ENCODE data around the gene GDI2.
"Not testable (repeated sequence)": the region's sequence is repeated elsewhere in the genome, so short reads cannot be mapped to it uniquely, and the experiment has no call there.

Gene GDI2

DNA sequence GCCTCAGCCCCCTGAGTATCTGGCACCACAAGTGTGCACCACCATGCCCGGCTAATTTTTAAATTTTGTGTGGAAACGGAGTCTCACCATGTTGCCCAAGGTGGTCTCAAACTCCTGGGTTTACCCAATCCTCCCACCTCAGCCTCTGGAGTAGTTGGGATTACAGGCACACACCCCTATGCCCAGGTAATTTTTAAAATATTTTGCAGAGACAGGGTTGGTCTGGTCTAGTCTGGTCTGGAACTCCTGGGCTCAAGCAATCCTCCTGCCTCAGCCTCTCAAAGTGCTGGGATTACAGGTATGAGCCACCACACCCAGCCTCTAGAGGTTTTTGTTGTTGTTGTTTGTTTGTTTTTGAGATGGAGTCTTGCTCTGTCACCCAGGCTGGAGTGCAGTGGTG lies 22.9 kb upstream of the GDI2 start:
- H3K27me3 ChIP-seq (ENCODE audit: low read depth); H3K9me3 ChIP-seq; in situ Hi-C loops (cut with MboI; ENCODE audit: low sequenced_read_pairs); H3K36me3 ChIP-seq (replicated peaks); H3K4me1 ChIP-seq; H3K4me3 ChIP-seq; DNase-seq (ENCODE audit: low spot score in 2 of 2): not testable (repeated sequence)

DNA sequence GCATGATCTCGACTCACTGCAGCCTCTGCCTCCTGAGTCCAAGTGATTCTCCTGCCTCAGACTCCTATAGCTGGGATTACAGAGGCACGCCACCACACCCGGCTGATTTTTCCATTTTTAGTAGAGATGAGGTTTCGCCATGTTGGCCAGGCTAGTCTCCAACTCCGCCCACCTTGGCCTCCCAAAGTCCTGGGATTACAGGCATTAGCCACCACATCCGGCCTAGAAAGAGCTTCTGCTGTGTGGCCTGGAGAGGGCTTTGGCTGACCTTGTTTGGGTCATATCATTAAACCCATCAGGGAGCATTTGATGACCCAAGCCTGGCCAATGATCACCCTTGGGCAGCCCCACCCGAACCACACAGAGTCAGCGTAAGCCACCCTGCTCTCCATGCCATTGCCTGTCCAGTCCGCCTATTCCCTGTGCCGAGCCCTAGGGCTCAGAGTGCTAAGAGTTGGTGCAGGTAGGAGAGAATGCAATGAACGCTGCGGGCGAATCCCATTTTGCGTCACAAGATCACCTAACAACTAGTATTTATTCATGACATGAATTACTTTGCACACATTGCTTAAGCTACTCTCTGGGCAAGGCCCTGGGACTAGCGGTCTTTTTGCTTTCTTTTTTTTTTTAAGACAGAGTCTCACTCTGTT lies 22.3 kb upstream of the GDI2 start:
- H3K27me3 ChIP-seq (ENCODE audit: low read depth): no peaks in the 10 kb centered on the region
- H3K4me3 ChIP-seq: no peak overlapping the region
- H3K9me3 ChIP-seq: no peaks in the 10 kb centered on the region
- no peaks in the 10 kb centered on the region for H3K4me1 ChIP-seq
- H3K36me3 ChIP-seq (replicated peaks): no peaks in the 10 kb centered on the region
- in situ Hi-C loops (cut with MboI; ENCODE audit: low sequenced_read_pairs): no loop called here
- DNase-seq (ENCODE audit: low spot score in 2 of 2): no peak

DNA sequence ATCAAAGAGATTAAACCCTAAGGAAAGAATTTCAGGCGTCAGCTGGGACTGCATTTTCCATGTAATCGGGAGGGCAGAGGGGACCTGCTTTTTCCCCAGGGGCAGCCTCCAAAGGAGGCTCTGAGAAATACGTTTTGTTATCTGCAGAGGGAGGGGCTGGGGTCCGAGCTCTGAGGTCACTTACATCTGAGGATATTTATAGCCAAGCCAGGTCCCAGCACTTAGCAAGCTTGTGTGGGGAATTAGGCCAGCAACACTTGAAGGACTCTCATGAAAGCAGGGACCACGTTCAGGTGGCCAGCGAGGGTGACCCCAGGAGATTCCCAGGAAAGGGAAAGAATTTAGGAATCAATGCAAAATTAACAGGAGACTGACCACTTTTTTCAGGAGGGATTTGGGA lies 20.6 kb upstream of the GDI2 start:
- Histone ChIP-seq H3K27me3 (ENCODE audit: low read depth) (no peaks in the 10 kb centered on the region), H3K36me3 (replicated peaks) (no peaks in the 10 kb centered on the region), H3K4me1 (no peaks in the 10 kb centered on the region), H3K4me3 (no peak overlapping the region), H3K9me3 (no peaks in the 10 kb centered on the region)
- DNase-seq (ENCODE audit: low spot score in 2 of 2): no peak
- in situ Hi-C loops (cut with MboI; ENCODE audit: low sequenced_read_pairs): no loop called here

DNA sequence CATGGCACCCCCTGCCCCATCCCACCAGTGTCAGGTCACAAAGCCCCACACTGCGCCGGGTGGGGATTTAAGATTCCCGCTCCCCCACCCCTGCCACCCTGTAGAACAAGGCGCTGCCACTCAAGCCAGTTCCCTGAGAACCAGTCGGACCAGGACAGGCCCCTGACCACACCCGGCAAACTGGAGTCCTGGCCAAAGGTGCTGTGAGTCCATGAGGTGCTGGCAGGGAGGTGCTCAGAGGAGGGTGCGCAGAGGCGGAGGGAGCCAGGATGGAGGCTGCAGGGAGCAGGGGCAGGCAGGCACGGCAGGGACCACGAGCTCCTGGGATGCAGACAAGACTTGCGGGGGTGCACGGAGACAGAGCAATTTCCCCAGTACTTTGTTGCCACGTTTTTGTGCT lies 19.7 kb upstream of the GDI2 start:
- in situ Hi-C loops (cut with MboI; ENCODE audit: low sequenced_read_pairs): no loop called here
- no peaks in the 10 kb centered on the region for H3K4me1 ChIP-seq
- no peak overlapping the region for H3K4me3 ChIP-seq
- H3K36me3 ChIP-seq (replicated peaks): no peaks in the 10 kb centered on the region
- no peaks in the 10 kb centered on the region for H3K9me3 ChIP-seq
- no peaks in the 10 kb centered on the region for H3K27me3 ChIP-seq (ENCODE audit: low read depth)
- DNase-seq (ENCODE audit: low spot score in 2 of 2): no peak

DNA sequence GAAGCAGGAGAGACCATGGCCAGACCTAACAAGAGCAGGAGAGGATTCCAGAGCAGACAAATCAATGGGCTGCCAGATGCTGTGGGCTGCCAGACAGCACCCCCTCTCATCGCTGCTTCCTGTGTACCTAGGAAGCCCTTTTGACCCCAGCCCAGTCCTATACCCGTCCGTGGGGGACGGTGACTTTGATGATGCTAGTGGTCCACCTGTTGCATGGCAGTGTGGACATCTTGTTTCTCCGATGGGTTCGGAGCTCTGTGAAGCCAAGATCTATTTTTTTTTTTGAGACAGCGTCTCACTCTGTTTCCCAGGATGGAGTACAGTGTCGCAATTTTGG lies 18.2 kb upstream of the GDI2 start:
- H3K4me3 ChIP-seq: no peak overlapping the region
- no peaks in the 10 kb centered on the region for H3K9me3 ChIP-seq
- H3K4me1 ChIP-seq: no peaks in the 10 kb centered on the region
- in situ Hi-C loops (cut with MboI; ENCODE audit: low sequenced_read_pairs): no loop called here
- no peaks in the 10 kb centered on the region for H3K36me3 ChIP-seq (replicated peaks)
- no peak for DNase-seq (ENCODE audit: low spot score in 2 of 2)
- no peaks in the 10 kb centered on the region for H3K27me3 ChIP-seq (ENCODE audit: low read depth)

DNA sequence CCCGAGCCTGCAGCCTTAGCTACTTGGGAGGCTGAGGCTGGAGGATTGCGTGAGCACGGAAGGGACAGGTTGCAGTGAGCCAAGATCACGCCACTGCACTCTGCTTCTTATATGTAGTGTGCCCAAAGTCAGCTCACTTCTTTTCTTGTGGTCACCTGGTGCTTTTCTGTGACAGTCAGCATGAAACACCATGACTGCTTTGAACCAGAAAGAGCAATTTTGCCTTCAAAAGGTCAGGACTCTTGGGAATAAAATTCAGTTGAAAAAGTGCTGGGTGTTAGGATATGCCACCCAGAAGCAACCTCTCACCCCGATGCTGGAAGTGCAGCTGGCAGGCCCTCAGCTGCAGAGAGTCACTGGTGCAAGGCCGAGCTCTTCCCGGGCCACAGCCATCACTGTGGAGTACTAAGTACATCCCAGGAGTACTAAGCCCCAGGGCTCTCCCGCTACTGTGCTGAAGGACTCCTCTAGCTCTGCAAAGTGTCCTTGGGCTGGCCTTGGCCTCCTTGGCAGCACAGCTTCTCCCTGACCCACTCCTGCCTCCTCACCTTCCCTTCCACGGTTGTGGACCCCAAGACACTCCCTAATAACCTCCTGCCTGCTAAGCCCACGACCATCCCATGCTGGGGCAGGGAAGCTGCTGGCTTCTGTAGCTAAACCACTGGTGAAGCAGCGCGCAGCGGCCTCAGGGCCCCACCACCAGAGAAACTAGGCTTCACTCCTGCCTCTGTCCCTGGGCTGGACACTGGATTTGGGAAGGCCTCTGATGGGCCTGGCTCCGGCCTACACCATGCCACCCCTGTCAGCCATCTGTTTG lies 17.6 kb upstream of the GDI2 start:
- in situ Hi-C loops (cut with MboI; ENCODE audit: low sequenced_read_pairs): no loop called here
- Histone ChIP-seq H3K27me3 (ENCODE audit: low read depth) (no peaks in the 10 kb centered on the region), H3K4me3 (no peak overlapping the region), H3K9me3 (no peaks in the 10 kb centered on the region), H3K36me3 (replicated peaks) (no peaks in the 10 kb centered on the region), H3K4me1 (no peaks in the 10 kb centered on the region)
- no peak for DNase-seq (ENCODE audit: low spot score in 2 of 2)

DNA sequence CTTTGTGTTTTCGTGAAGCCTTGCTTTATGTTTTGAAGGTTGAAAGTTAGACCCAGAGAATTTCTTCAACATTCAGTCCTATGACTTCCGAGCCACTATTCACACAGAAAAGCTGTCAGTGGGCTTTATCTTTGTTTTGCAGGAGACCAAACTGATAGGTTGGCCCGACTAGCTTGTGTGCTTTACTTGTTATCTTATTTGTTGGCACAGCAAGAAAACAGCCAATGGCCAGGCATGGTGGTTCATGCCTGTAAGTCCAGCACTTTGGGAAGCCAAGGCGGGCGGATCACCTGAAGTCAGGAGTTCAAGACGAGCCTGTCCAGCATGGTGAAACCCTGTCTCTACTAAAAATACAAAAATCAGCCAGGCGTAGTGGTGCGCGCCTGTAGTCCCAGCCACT lies 16.0 kb upstream of the GDI2 start:
- no peaks in the 10 kb centered on the region for H3K27me3 ChIP-seq (ENCODE audit: low read depth)
- in situ Hi-C loops (cut with MboI; ENCODE audit: low sequenced_read_pairs): no loop called here
- H3K4me3 ChIP-seq: no peak overlapping the region
- no peaks in the 10 kb centered on the region for H3K9me3 ChIP-seq
- H3K4me1 ChIP-seq: no peaks in the 10 kb centered on the region
- no peaks in the 10 kb centered on the region for H3K36me3 ChIP-seq (replicated peaks)
- no peak for DNase-seq (ENCODE audit: low spot score in 2 of 2)

DNA sequence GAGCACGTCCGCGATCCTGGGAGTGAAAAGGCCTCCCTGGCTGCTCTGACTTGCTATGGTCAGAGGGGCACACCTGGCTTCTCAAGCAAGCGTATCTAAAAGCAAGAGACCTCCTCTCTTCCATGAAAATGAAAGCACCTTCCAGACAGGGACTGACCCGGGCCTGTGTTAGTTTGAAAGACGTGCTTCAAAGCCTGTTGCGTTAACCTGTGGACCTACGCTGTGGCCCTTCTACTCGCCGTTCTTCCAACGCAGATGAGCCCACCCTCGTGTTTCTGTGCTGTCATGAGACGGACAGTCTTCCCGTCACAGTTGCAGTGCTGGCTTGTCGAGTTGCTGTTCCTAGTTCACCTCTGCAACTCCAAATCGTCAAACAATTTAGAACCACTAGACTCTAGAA lies 15.5 kb upstream of the GDI2 start:
- no peak for DNase-seq (ENCODE audit: low spot score in 2 of 2)
- in situ Hi-C loops (cut with MboI; ENCODE audit: low sequenced_read_pairs): no loop called here
- no peaks in the 10 kb centered on the region for H3K4me1 ChIP-seq
- H3K36me3 ChIP-seq (replicated peaks): no peaks in the 10 kb centered on the region
- no peak overlapping the region for H3K4me3 ChIP-seq
- H3K9me3 ChIP-seq: no peaks in the 10 kb centered on the region
- no peaks in the 10 kb centered on the region for H3K27me3 ChIP-seq (ENCODE audit: low read depth)

DNA sequence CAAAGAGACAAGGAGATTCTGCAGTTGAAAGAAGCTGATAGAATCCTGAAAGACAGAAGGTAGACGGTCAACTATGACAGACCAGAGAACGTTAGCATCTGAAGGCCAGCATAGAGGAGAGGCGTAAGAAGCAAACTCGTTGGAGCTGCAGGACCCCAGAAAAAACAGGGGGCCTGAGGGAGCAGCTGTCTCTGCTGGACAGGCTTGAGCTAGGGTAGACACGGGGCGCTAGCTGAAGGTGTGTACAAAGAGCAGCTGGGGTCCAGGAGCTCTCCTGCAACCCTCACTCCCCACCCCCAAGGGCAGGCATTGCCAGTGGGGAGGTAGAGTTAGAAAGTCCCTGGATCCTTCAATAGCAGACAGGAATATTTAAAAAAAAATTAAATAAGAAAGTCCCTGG lies 14.6 kb upstream of the GDI2 start:
- DNase-seq (ENCODE audit: low spot score in 2 of 2): no peak
- Histone ChIP-seq H3K36me3 (replicated peaks) (no peaks in the 10 kb centered on the region), H3K4me1 (no peaks in the 10 kb centered on the region), H3K4me3 (no peak overlapping the region), H3K27me3 (ENCODE audit: low read depth) (no peaks in the 10 kb centered on the region), H3K9me3 (no peaks in the 10 kb centered on the region)
- in situ Hi-C loops (cut with MboI; ENCODE audit: low sequenced_read_pairs): no loop called here

DNA sequence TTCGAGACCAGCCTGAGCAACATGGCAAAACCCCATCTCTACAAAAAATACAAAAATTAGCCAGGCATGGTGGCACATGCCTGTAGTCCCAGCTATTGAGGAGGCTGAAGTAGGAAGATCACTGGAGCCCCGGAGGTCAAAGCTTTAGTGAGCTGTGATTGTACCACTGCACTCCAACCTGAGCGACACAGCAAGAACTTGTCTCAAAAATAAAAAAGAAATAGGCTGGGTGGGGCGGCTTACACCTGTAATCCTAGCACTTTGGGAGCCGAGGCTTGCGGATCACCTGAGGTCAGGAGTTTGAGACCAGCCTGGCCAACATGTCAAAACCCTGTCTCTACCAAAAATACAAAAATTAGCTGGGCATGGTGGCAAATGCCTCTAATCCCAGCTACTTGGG lies 13.3 kb upstream of the GDI2 start:
- H3K4me1 ChIP-seq; H3K36me3 ChIP-seq (replicated peaks); H3K4me3 ChIP-seq; H3K27me3 ChIP-seq (ENCODE audit: low read depth); in situ Hi-C loops (cut with MboI; ENCODE audit: low sequenced_read_pairs); H3K9me3 ChIP-seq; DNase-seq (ENCODE audit: low spot score in 2 of 2): not testable (repeated sequence)

DNA sequence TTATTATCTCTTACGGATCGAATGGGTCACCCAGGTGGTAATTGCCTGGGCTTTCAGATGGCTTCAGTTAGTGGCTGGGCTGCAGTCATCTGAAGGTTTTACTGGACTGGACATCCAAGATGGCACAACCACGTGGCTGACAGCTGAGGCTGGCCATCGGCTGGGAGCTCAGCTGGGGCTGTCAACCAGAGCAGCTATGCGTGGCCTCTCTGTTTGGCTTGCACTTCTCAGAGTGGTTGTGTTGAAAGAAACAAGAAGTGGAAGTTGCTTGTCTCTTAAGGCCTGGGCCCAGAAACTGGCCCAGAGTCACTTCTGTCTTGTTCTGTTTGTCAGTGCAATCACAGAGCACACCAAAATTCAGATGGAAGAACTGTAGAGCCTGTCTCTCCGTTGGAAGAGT lies 5.7 kb upstream of the GDI2 start:
- no peak for DNase-seq (ENCODE audit: low spot score in 2 of 2)
- Histone ChIP-seq H3K9me3 (no peaks in the 10 kb centered on the region), H3K27me3 (ENCODE audit: low read depth) (no peaks in the 10 kb centered on the region), H3K36me3 (replicated peaks) (no peaks in the 10 kb centered on the region; the same call in none of the 2 replicates), H3K4me1 (peaks cover 8% of the 10 kb centered on the region), H3K4me3 (no peak overlapping the region)
- in situ Hi-C loops (cut with MboI; ENCODE audit: low sequenced_read_pairs): no loop called here

DNA sequence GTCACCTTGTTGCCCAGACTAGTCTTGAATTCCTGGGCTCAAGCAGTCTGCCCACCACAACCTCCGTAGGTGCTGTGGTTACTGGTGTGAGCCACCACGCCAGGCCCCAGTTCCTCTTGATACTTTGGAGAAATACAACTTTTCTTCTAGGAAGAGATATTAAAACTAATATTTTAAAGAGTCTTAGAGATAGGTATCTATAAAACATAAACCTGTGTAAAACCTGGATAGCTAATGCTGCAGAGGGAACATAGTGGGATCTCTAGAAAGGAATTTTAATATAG lies 4.8 kb upstream of the GDI2 start:
- Histone ChIP-seq H3K27me3 (ENCODE audit: low read depth) (no peaks in the 10 kb centered on the region), H3K4me3 (no peak overlapping the region), H3K9me3 (no peaks in the 10 kb centered on the region), H3K4me1 (peaks cover 8% of the 10 kb centered on the region), H3K36me3 (replicated peaks) (peaks cover 2% of the 10 kb centered on the region)
- no peak for DNase-seq (ENCODE audit: low spot score in 2 of 2)
- in situ Hi-C loops (cut with MboI; ENCODE audit: low sequenced_read_pairs): no loop called here

DNA sequence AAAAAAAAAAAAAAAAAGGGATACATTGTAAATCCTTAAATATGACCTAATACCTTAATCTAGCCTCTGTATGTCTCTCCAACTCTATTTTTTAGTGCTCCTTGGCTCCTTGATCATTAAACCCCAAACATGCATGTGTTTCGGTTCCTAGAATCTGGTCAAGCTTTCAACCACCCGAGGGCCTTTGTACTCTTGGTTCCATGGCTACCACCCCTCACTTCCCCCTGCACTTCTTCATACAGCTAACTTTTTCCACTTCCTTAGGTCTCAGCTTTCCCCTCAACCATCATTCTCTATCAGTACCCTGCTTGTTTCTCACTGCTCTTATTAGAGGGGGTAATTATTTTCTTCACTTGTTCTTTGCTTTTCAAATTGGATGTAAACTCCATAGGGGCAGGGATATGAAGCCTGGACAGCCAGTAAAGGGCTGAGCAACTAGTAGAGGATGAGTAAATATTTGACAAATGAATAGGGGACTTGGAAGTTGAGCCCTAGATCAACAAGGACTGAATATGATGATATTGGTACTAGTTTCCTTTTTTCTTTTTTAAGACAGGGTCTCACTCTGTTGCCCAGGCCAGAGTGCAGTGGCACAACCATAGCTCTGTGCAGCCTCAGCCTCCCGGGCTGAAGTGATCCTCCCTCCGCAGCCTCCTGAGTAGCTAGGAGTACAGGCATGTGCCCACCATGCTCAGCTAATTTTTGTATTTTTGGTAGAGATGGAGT lies 4.3 kb upstream of the GDI2 start:
- no peak for DNase-seq (ENCODE audit: low spot score in 2 of 2)
- H3K4me1 ChIP-seq: peaks cover 8% of the 10 kb centered on the region
- in situ Hi-C loops (cut with MboI; ENCODE audit: low sequenced_read_pairs): no loop called here

DNA sequence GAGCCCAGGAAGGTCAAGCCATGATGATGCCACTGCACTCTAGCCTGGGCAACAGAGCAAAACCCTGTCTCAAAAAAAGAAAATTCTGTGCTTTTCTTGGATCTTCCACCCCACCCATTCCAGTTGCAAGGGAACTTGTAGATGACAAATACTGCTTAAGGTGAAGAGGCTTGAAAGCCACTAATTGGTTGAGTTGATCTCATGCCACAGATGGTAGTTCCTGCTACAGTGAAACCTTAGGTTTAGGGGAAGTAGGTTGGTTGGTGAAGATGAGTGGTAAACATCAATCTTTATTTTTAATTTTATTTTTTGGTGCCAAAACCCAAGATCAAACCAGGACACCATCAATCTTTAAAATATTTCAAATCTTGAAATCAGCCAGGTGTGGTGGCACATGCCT lies 2.9 kb upstream of the GDI2 start:
- peaks cover 3% of the 10 kb centered on the region for H3K36me3 ChIP-seq (replicated peaks)
- H3K4me3 ChIP-seq: no peak overlapping the region
- DNase-seq (ENCODE audit: low spot score in 2 of 2): no peak
- in situ Hi-C loops (cut with MboI; ENCODE audit: low sequenced_read_pairs): no loop called here
- peaks cover 8% of the 10 kb centered on the region for H3K4me1 ChIP-seq
- no peaks in the 10 kb centered on the region for H3K27me3 ChIP-seq (ENCODE audit: low read depth)
- no peaks in the 10 kb centered on the region for H3K9me3 ChIP-seq

More for the DNA sequence above, 4.3 kb upstream of the GDI2 start:
- no peak overlapping the region for H3K4me3 ChIP-seq
- no peaks in the 10 kb centered on the region for H3K9me3 ChIP-seq
- peaks cover 3% of the 10 kb centered on the region for H3K36me3 ChIP-seq (replicated peaks)
- H3K27me3 ChIP-seq (ENCODE audit: low read depth): no peaks in the 10 kb centered on the region
